Measurements from ENCODE around the gene RHCE.

The RHCE gene

GRCh38 chr1:25456502-25456901 is 35.9 kb upstream of the RHCE start:
- H3K36me3 ChIP-seq (ENCODE audit: insufficient read depth): no peaks in the 10 kb centered on the region
- H3K4me2 ChIP-seq: no peak overlapping the region
- no peak for TF ChIP-seq CTCF (conservative IDR thresholded peaks at IDR 0.05; ENCODE audit: low read depth, low read length)
- peaks cover 11% of the 10 kb centered on the region for H3K4me1 ChIP-seq (ENCODE audit: low read depth, poor library complexity, severe bottlenecking)
- H2AFZ ChIP-seq (ENCODE audit: low read depth): no peak overlapping the region
- no peaks in the 10 kb centered on the region for H4K20me1 ChIP-seq (ENCODE audit: insufficient read depth)
- H3K27ac ChIP-seq: no peak overlapping the region
- H3K9ac ChIP-seq: no peak overlapping the region
- no peak overlapping the region for H3K4me3 ChIP-seq (IDR thresholded peaks at IDR 0.05; ENCODE audit: insufficient read depth, low read depth, low read length)
- H3K27me3 ChIP-seq (ENCODE audit: insufficient read depth, low read depth): no peaks in the 10 kb centered on the region
- H3K79me2 ChIP-seq (ENCODE audit: insufficient read depth, low read depth): no peaks in the 10 kb centered on the region; the same call in 1 of the 2 replicates

GRCh38 chr1:25451908-25452307 is 31.3 kb upstream of the RHCE start:
- TF ChIP-seq CTCF (conservative IDR thresholded peaks at IDR 0.05; ENCODE audit: low read depth, low read length): no peak
- Histone ChIP-seq H3K9ac (no peak overlapping the region), H3K36me3 (ENCODE audit: insufficient read depth) (no peaks in the 10 kb centered on the region)

GRCh38 chr1:25450891-25451290 is 30.3 kb upstream of the RHCE start:
- Histone ChIP-seq H3K27me3 (ENCODE audit: insufficient read depth, low read depth) (no peaks in the 10 kb centered on the region), H3K27ac (peak overlapping the region; percentile 28), H3K9ac (no peak overlapping the region), H3K4me1 (ENCODE audit: low read depth, poor library complexity, severe bottlenecking) (peaks cover 68% of the 10 kb centered on the region), H3K79me2 (ENCODE audit: insufficient read depth, low read depth) (peaks cover 15% of the 10 kb centered on the region; the same call in 1 of the 2 replicates), H3K4me2 (peak overlapping the region; percentile 70), H3K36me3 (ENCODE audit: insufficient read depth) (no peaks in the 10 kb centered on the region), H2AFZ (ENCODE audit: low read depth) (no peak overlapping the region), H3K4me3 (IDR thresholded peaks at IDR 0.05; ENCODE audit: insufficient read depth, low read depth, low read length) (no peak overlapping the region), H4K20me1 (ENCODE audit: insufficient read depth) (no peaks in the 10 kb centered on the region)
- no peak for TF ChIP-seq CTCF (conservative IDR thresholded peaks at IDR 0.05; ENCODE audit: low read depth, low read length)

More at GRCh38 chr1:25451908-25452307, 31.3 kb upstream of the RHCE start:
- H3K4me1 ChIP-seq (ENCODE audit: low read depth, poor library complexity, severe bottlenecking): peaks cover 57% of the 10 kb centered on the region
- peaks cover 5% of the 10 kb centered on the region; the same call in 1 of the 2 replicates for H3K79me2 ChIP-seq (ENCODE audit: insufficient read depth, low read depth)
- H3K4me2 ChIP-seq: peak overlapping the region; percentile 70; the same call in 1 of the 2 replicates
- H3K27me3 ChIP-seq (ENCODE audit: insufficient read depth, low read depth): no peaks in the 10 kb centered on the region
- no peak overlapping the region; the same call in 1 of the 2 replicates for H3K27ac ChIP-seq
- H4K20me1 ChIP-seq (ENCODE audit: insufficient read depth): no peaks in the 10 kb centered on the region
- no peak overlapping the region for H3K4me3 ChIP-seq (IDR thresholded peaks at IDR 0.05; ENCODE audit: insufficient read depth, low read depth, low read length)
- no peak overlapping the region for H2AFZ ChIP-seq (ENCODE audit: low read depth)

DNA sequence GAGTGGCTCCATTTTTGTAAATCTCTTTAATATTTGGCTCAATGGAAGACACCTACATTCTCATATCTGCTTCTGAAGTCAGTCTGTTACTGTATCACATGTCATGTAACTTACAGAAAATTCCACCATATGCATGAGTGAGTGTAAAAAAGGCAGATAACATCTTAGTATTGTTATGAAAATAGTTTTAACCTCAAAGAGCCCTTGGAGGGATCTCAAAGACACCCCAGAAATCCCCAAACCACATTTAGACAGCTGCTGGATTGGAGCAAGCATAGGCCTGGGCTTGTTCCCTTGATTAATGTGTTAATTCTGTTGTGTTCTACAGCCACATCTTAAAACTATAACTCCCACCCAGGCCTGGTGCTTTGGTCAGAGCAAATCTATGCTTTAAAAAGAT is 26.9 kb upstream of the RHCE start:
- Histone ChIP-seq H3K4me3 (IDR thresholded peaks at IDR 0.05; ENCODE audit: insufficient read depth, low read depth, low read length) (no peak overlapping the region), H3K27me3 (ENCODE audit: insufficient read depth, low read depth) (no peaks in the 10 kb centered on the region), H3K27ac (peak overlapping the region; percentile 69), H3K36me3 (ENCODE audit: insufficient read depth) (no peaks in the 10 kb centered on the region), H2AFZ (ENCODE audit: low read depth) (no peak overlapping the region), H4K20me1 (ENCODE audit: insufficient read depth) (no peaks in the 10 kb centered on the region), H3K4me2 (peak overlapping the region; percentile 98), H3K9ac (peak overlapping the region; percentile 12; the same call in 1 of the 2 replicates), H3K79me2 (ENCODE audit: insufficient read depth, low read depth) (peaks cover 34% of the 10 kb centered on the region; the same call in 1 of the 2 replicates), H3K4me1 (ENCODE audit: low read depth, poor library complexity, severe bottlenecking) (peaks cover 88% of the 10 kb centered on the region)
- no peak for TF ChIP-seq CTCF (conservative IDR thresholded peaks at IDR 0.05; ENCODE audit: low read depth, low read length)
